Activated CD8-positive, alpha-beta T cell treated with anti-CD3 and anti-CD28 coated beads, Interleukin-2, amount 10 ng/mL, durations not matched to agents 7 days and 5 days (primary cell): Measurements from ENCODE around the gene PTPN1. TPM values are rescaled to one million over a fixed set of nuclear protein-coding genes. Genes with fewer than 3 reads are reported as not detected.

Experiments
- ATAC-seq: fragments of 150-1000 bp; cut with Tn5 transposase; one replicate; pipeline ENCODE4 v1.10.0; 2021; ENCODE audit warnings: moderate library complexity
- CTCF ChIA-PET: fragments of 350-600 bp; sonication (Branson Sonifier 250); formaldehyde crosslinking; loops from one replicate; lab custom pipeline; 2021; ENCODE audit warnings: antibody characterized with exemption; lab: Charles Lee
- POLR2A ChIA-PET: fragments of 350-600 bp; sonication (Branson Sonifier 250); formaldehyde crosslinking; loops from one replicate; lab custom pipeline; 2021; ENCODE audit warnings: antibody characterized with exemption; lab: Charles Lee
- DNase-seq: peaks from one replicate; pipeline ENCODE4 v3.0.0-alpha.2; 2020
- H3K27ac Mint-ChIP-seq: one replicate; pipeline ENCODE4 v1.8.0; 2021; ENCODE audit warnings: mild to moderate bottlenecking, mixed read lengths
- H3K27me3 Mint-ChIP-seq: one replicate; pipeline ENCODE4 v1.8.0; 2021; ENCODE audit warnings: low read depth, mixed read lengths
- H3K36me3 Mint-ChIP-seq: one replicate; pipeline ENCODE4 v1.8.0; 2021; ENCODE audit warnings: low read depth, mixed read lengths
- H3K4me1 Mint-ChIP-seq: one replicate; pipeline ENCODE4 v1.8.0; 2021; ENCODE audit warnings: low read depth, mixed read lengths
- H3K4me3 Mint-ChIP-seq: one replicate; pipeline ENCODE4 v1.8.0; 2021; ENCODE audit warnings: mild to moderate bottlenecking, mixed read lengths
- H3K9me3 Mint-ChIP-seq: one replicate; pipeline ENCODE4 v1.8.0; 2022; ENCODE audit warnings: mixed read lengths; ENCODE audit not compliant: insufficient read depth
- total RNA-seq, 2 experiments: library from RNA; stranded (reverse); gene quantifications; one replicate each; pipeline ENCODE4 v1.2.3, GENCODE V29; 2021

Gene PTPN1
- total RNA-seq, 2 experiments from 2014 or later, result 59.7 to 62.5 TPM

DNA sequence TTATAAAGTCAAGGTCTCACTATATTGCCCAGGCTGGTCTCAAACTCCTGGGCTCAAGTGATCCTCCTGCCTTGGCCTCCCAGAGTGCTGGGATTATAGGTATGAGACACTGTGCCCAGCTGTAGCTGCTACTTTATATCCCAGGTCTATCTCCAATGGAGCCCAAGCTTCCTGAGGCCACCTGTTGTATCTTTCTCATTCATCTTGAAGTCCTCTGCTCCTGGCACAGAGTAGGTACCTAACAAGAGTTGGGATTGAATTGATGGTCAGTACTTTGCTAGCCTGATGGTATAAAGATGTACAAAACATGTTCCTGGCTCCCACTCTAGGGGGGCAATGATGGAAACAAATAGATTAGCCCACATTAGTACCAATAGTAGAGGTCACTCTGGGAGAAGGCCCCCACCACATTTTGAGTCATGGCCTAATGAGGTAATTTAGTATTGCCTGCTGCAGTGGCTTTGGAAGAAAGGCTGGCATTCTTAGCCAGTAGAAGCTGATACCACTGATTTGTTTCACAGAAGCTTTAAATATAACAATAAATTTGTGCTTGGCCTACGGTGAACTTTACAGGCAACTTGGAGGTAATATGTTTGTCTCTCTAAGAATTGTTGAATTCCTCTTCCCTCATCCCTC is 5.4 kb downstream of the PTPN1 start:
- DNase-seq, result no peak
- H3K4me1 Mint-ChIP-seq, result peaks cover 91% of the 10 kb centered on the region
- H3K27ac Mint-ChIP-seq, result peak overlapping the region; percentile 91
- peak overlapping the region; percentile 72 for H3K4me3 Mint-ChIP-seq
- peaks cover 62% of the 10 kb centered on the region for H3K36me3 Mint-ChIP-seq
- H3K27me3 Mint-ChIP-seq, result no peaks in the 10 kb centered on the region
- no peaks in the 10 kb centered on the region for H3K9me3 Mint-ChIP-seq
- ATAC-seq, result no peak
- ChIA-PET CTCF (interaction anchor here (0.7 to 10.9 kb wide), 10 partner anchors 10 to 58 kb away, joined by 3 to 158 read pairs (median 4); no protein-coding TSS in a partner anchor), POLR2A (interaction anchor here (0.9 kb wide), 1 partner anchor 55 kb away, joined by 3 read pairs; no protein-coding TSS in a partner anchor)

- Mint-ChIP-seq H3K9me3 (no peaks in the 10 kb centered on the region), H3K4me3 (peak overlapping the region; percentile 72), H3K36me3 (peaks cover 62% of the 10 kb centered on the region), H3K27ac (peak overlapping the region; percentile 91), H3K4me1 (peaks cover 93% of the 10 kb centered on the region), H3K27me3 (no peaks in the 10 kb centered on the region)
- DNase-seq, result no peak
- POLR2A ChIA-PET, result interaction anchor here (0.8 kb wide), 1 partner anchor 11 kb away, joined by 3 read pairs; no protein-coding TSS in a partner anchor
- CTCF ChIA-PET, result interaction anchor here (0.7 to 10.9 kb wide), 12 partner anchors 10 to 72 kb away, joined by 3 to 158 read pairs (median 4); no protein-coding TSS in a partner anchor
- peak; percentile 9 for ATAC-seq
These were observed 6.2 kb downstream of the PTPN1 start for GRCh38 chr20:50516180-50516934.

- H3K4me3 Mint-ChIP-seq, result peak overlapping the region; percentile 75
- peaks cover 96% of the 10 kb centered on the region for H3K4me1 Mint-ChIP-seq
- ChIA-PET POLR2A (interaction anchor here (0.8 kb wide), 1 partner anchor 11 kb away, joined by 3 read pairs; no protein-coding TSS in a partner anchor), CTCF (interaction anchor here (1.0 to 10.9 kb wide), 12 partner anchors 9 to 71 kb away, joined by 3 to 158 read pairs (median 5); no protein-coding TSS in a partner anchor)
- H3K27me3 Mint-ChIP-seq, result no peaks in the 10 kb centered on the region
- DNase-seq, result no peak
- peaks cover 65% of the 10 kb centered on the region for H3K36me3 Mint-ChIP-seq
- H3K27ac Mint-ChIP-seq, result peak overlapping the region; percentile 91
- no peaks in the 10 kb centered on the region for H3K9me3 Mint-ChIP-seq
- ATAC-seq, result no peak
These were observed 7.0 kb downstream of the PTPN1 start for GRCh38 chr20:50516935-50517816.

- Mint-ChIP-seq H3K4me1 (peaks cover 94% of the 10 kb centered on the region), H3K36me3 (peaks cover 63% of the 10 kb centered on the region), H3K27ac (peak overlapping the region; percentile 90), H3K27me3 (no peaks in the 10 kb centered on the region), H3K9me3 (no peaks in the 10 kb centered on the region), H3K4me3 (peak overlapping the region; percentile 75)
- peak; percentile 70 for DNase-seq
- ChIA-PET POLR2A (interaction anchor here (1.4 to 1.6 kb wide), 2 partner anchors 9 to 11 kb away, joined by 4 to 5 read pairs; no protein-coding TSS in a partner anchor), CTCF (interaction anchor here (1.0 to 10.9 kb wide), 8 partner anchors 15 to 71 kb away, joined by 3 to 158 read pairs (median 5); no protein-coding TSS in a partner anchor)
- peak; percentile 27 for ATAC-seq
These were observed 7.6 kb downstream of the PTPN1 start for GRCh38 chr20:50517817-50518154.

- Mint-ChIP-seq H3K9me3 (no peaks in the 10 kb centered on the region), H3K4me3 (peak overlapping the region; percentile 75), H3K27me3 (no peaks in the 10 kb centered on the region), H3K27ac (peak overlapping the region; percentile 90), H3K36me3 (peaks cover 65% of the 10 kb centered on the region), H3K4me1 (peaks cover 94% of the 10 kb centered on the region)
- POLR2A ChIA-PET, result interaction anchor here (1.4 to 3.5 kb wide), 3 partner anchors 7 to 12 kb away, joined by 4 to 33 read pairs (median 5); partner anchors contain the start of gene PTPN1
- no peak for DNase-seq
- ATAC-seq, result peak; percentile 28
- CTCF ChIA-PET, result interaction anchor here (0.6 to 10.9 kb wide), 11 partner anchors 7 to 327 kb away, joined by 3 to 158 read pairs (median 5); partner anchors contain the start of gene PTPN1
These were observed 8.1 kb downstream of the PTPN1 start for GRCh38 chr20:50518270-50518721.

GRCh38 chr20:50519036-50519762 is 9.0 kb downstream of the PTPN1 start:
- H3K9me3 Mint-ChIP-seq, result no peaks in the 10 kb centered on the region
- no peaks in the 10 kb centered on the region for H3K27me3 Mint-ChIP-seq
- ATAC-seq, result peak; percentile 52
- H3K36me3 Mint-ChIP-seq, result peaks cover 67% of the 10 kb centered on the region
- ChIA-PET CTCF (interaction anchor here (0.9 to 6.7 kb wide), 13 partner anchors 7 to 448 kb away, joined by 3 to 30 read pairs (median 5); partner anchors contain the start of gene PTPN1), POLR2A (interaction anchor here (0.9 to 3.5 kb wide), 5 partner anchors 8 to 51 kb away, joined by 3 to 33 read pairs (median 4); partner anchors contain the start of gene PTPN1)
- peaks cover 94% of the 10 kb centered on the region for H3K4me1 Mint-ChIP-seq
- peak; percentile 49 for DNase-seq
- H3K4me3 Mint-ChIP-seq, result peak overlapping the region; percentile 75
- H3K27ac Mint-ChIP-seq, result peak overlapping the region; percentile 90

GRCh38 chr20:50520222-50520880 is 10.2 kb downstream of the PTPN1 start:
- DNase-seq (peak; percentile 49), ATAC-seq (peak; percentile 54)
- Mint-ChIP-seq H3K4me3 (peak overlapping the region; percentile 75), H3K27me3 (no peaks in the 10 kb centered on the region), H3K9me3 (no peaks in the 10 kb centered on the region), H3K4me1 (peaks cover 82% of the 10 kb centered on the region), H3K27ac (peak overlapping the region; percentile 90), H3K36me3 (peaks cover 57% of the 10 kb centered on the region)
- ChIA-PET CTCF (interaction anchor here (0.9 to 6.7 kb wide), 8 partner anchors 9 to 449 kb away, joined by 3 to 30 read pairs (median 4); partner anchors contain the start of gene PTPN1), POLR2A (interaction anchor here (1.3 to 3.5 kb wide), 2 partner anchors 9 to 50 kb away, joined by 3 to 33 read pairs; partner anchors contain the start of gene PTPN1)

GRCh38 chr20:50521221-50522052 is 11.3 kb downstream of the PTPN1 start:
- H3K27ac Mint-ChIP-seq, result no peak overlapping the region

DNA sequence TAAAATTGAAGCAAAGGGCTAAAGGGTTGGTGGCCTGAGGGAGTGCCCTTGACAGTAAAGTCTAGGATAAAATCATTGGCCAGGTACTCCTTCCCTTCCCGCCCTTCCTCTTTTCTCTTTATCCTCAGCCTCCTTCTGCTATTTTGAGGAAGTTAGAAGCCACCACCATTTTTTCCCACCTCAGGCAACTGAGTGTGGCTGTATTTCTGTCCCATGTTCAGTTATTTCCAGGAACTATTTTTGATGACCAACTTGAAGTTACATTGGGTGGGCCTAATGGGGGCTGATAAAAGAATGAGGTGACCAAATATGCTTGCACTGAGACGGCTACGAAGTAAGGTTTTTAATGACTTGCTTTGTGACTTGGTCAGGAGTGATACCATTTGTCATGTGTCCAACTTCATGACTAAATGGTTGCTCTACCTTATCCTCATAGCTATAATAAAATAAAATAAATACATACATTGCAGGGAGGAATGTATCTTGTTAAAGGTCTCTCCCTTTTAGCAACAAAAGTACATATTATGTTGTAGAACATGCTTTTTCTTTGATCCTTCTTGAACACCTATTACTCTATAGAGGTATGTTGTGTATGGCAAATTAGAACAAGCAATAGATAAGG is 12.0 kb downstream of the PTPN1 start:
- no peak for ATAC-seq
- peak overlapping the region; percentile 41 for H3K27ac Mint-ChIP-seq
- POLR2A ChIA-PET, result no interaction called here
- no peaks in the 10 kb centered on the region for H3K27me3 Mint-ChIP-seq
- H3K4me3 Mint-ChIP-seq, result no peak overlapping the region
- no peaks in the 10 kb centered on the region for H3K9me3 Mint-ChIP-seq
- DNase-seq, result no peak
- CTCF ChIA-PET, result interaction anchor here (0.9 to 6.7 kb wide), 5 partner anchors 10 to 66 kb away, joined by 3 to 30 read pairs (median 4); partner anchors contain the start of gene PTPN1
- H3K4me1 Mint-ChIP-seq, result peaks cover 65% of the 10 kb centered on the region
- peaks cover 49% of the 10 kb centered on the region for H3K36me3 Mint-ChIP-seq

More at GRCh38 chr20:50521221-50522052, 11.3 kb downstream of the PTPN1 start:
- ATAC-seq, result no peak
- CTCF ChIA-PET, result interaction anchor here (0.8 to 6.7 kb wide), 6 partner anchors 10 to 336 kb away, joined by 3 to 30 read pairs (median 4); partner anchors contain the start of gene PTPN1
- Mint-ChIP-seq H3K4me1 (peaks cover 71% of the 10 kb centered on the region), H3K4me3 (no peak overlapping the region), H3K27me3 (no peaks in the 10 kb centered on the region), H3K9me3 (no peaks in the 10 kb centered on the region), H3K36me3 (peaks cover 50% of the 10 kb centered on the region)
- no peak for DNase-seq
- POLR2A ChIA-PET, result interaction anchor here (3.5 kb wide), 1 partner anchor 10 kb away, joined by 33 read pairs; the partner anchor contains the start of gene PTPN1
